WERI-Rb-1 (cell line): ENCODE measurements around the gene SYNE2.

Experiments
- DNase-seq: peaks from one replicate; pipeline ENCODE4 v3.0.0-alpha.2; 2020
- H3K27ac ChIP-seq: fragments of 250-450 bp; sonication (Bioruptor Pico); 2 replicates; pipeline ENCODE4 v1.5.1; 2020; ENCODE audit warnings: mild to moderate bottlenecking, moderate library complexity
- H3K27me3 ChIP-seq: fragments of 250-450 bp; sonication (Bioruptor Pico); 2 replicates; pipeline ENCODE4 v1.5.1; 2021; ENCODE audit warnings: mild to moderate bottlenecking, low read depth, moderate library complexity; ENCODE audit not compliant: insufficient read depth, severe bottlenecking
- H3K36me3 ChIP-seq: fragments of 250-450 bp; sonication (Bioruptor Pico); 2 replicates; pipeline ENCODE4 v1.5.1; 2020; ENCODE audit warnings: mild to moderate bottlenecking, moderate library complexity
- H3K4me3 ChIP-seq: 2 replicates; pipeline ENCODE4 v1.5.1; 2011; ENCODE audit warnings: low read depth, mild to moderate bottlenecking, control low read depth, low read length
- H3K9me3 ChIP-seq: fragments of 250-450 bp; sonication (Bioruptor Pico); 2 replicates; pipeline ENCODE4 v1.5.1; 2021; ENCODE audit warnings: mild to moderate bottlenecking, moderate library complexity; ENCODE audit not compliant: severe bottlenecking
- TF ChIP-seq, protein P1 (sequence below): IDR thresholded peaks from 2 replicates; pipeline ENCODE4 v1.5.1; 2011; ENCODE audit warnings: low read depth, mild to moderate bottlenecking, control low read depth, inconsistent platforms, low read length

SYNE2 gene

DNA sequence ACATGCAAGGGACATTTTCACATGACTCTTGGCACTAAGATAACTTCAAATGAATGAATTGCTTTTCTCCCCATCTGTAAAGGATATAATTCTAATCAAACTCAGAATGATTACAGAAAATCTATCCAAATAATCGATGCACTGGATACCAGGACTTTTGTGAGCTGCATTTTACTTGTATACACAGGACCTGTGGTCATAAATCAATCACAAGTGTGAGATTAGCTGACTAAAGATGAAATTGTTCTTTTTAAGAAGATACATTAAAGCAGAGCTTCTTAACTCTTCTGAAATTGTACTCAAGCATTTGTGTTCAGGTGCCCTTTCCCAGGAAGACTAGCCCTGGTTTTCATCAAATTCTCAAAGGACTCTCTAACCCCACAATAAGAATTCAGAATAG is 375.1 kb downstream of the SYNE2 start:
- Histone ChIP-seq H3K36me3 (peaks cover 63% of the 10 kb centered on the region), H3K27ac (no peak overlapping the region), H3K27me3 (no peaks in the 10 kb centered on the region), H3K4me3 (no peak overlapping the region), H3K9me3 (no peaks in the 10 kb centered on the region)
- TF ChIP-seq, protein P1, sequence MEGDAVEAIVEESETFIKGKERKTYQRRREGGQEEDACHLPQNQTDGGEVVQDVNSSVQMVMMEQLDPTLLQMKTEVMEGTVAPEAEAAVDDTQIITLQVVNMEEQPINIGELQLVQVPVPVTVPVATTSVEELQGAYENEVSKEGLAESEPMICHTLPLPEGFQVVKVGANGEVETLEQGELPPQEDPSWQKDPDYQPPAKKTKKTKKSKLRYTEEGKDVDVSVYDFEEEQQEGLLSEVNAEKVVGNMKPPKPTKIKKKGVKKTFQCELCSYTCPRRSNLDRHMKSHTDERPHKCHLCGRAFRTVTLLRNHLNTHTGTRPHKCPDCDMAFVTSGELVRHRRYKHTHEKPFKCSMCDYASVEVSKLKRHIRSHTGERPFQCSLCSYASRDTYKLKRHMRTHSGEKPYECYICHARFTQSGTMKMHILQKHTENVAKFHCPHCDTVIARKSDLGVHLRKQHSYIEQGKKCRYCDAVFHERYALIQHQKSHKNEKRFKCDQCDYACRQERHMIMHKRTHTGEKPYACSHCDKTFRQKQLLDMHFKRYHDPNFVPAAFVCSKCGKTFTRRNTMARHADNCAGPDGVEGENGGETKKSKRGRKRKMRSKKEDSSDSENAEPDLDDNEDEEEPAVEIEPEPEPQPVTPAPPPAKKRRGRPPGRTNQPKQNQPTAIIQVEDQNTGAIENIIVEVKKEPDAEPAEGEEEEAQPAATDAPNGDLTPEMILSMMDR, result no peak
- no peak for DNase-seq

- TF ChIP-seq, protein P1, result no peak
- Histone ChIP-seq H3K27ac (no peak overlapping the region), H3K9me3 (no peaks in the 10 kb centered on the region), H3K4me3 (no peak overlapping the region), H3K36me3 (peaks cover 47% of the 10 kb centered on the region), H3K27me3 (no peaks in the 10 kb centered on the region)
- DNase-seq, result no peak
Observed at GRCh38 chr14:64229489-64229888, 376.7 kb downstream of the SYNE2 start.

DNA sequence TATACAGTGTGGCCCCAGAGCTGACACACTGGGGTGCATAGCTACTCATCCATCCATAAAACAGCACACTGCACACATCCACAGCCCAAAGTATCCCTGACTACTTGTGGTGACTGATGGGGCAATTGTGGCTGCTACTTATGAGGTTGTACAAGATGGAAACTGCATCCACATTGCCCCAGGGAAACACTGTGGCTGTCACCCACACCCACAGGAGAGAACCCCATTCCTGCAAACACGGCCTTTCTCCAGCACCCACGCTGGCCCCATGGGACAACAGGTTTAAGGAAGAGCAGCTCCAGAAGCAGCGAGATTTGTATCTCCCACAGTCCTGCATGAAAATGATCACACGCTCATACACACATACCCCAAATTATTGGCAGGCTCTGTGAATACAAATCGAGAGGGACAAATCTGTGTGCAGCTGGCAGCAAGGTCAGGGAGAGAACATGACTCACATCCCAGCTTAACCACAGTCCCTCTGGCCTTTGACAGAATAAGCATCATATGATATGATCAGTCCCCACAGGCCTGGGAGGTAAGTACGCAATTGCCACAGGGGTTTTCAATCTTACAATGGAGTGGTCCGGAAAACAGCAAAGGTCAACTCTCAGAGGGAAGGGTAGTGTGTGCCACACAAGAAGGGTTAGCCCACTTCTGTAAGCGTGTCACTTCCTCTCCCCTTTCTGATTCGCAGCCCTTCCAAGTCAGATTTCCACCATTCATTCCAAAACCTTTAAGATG is 379.5 kb downstream of the SYNE2 start:
- Histone ChIP-seq H3K36me3 (peaks cover 23% of the 10 kb centered on the region), H3K4me3 (no peak overlapping the region), H3K9me3 (no peaks in the 10 kb centered on the region), H3K27me3 (no peaks in the 10 kb centered on the region), H3K27ac (no peak overlapping the region)
- no peak for DNase-seq
- TF ChIP-seq, protein P1, result no peak

- Histone ChIP-seq H3K4me3 (no peak overlapping the region), H3K9me3 (no peaks in the 10 kb centered on the region), H3K27ac (no peak overlapping the region), H3K27me3 (no peaks in the 10 kb centered on the region), H3K36me3 (peaks cover 17% of the 10 kb centered on the region)
- TF ChIP-seq, protein P1, result no peak
- DNase-seq, result no peak
Observed at GRCh38 chr14:64232944-64233343, 380.1 kb downstream of the SYNE2 start.

GRCh38 chr14:64233531-64234190 is 380.9 kb downstream of the SYNE2 start:
- TF ChIP-seq, protein P1, result no peak
- no peaks in the 10 kb centered on the region for H3K9me3 ChIP-seq
- H3K4me3 ChIP-seq, result no peak overlapping the region
- no peaks in the 10 kb centered on the region for H3K27me3 ChIP-seq
- H3K27ac ChIP-seq, result no peak overlapping the region
- H3K36me3 ChIP-seq, result peaks cover 10% of the 10 kb centered on the region
- no peak for DNase-seq
